Activated CD4-positive, alpha-beta T cell treated with anti-CD3 and anti-CD28 coated beads, Interleukin-2, amount 50 U/mL, for 1 hour (primary cell): ENCODE measurements around the gene VWA8.
"Not testable (repeated sequence)": the region's sequence is repeated elsewhere in the genome, so short reads cannot be mapped to it uniquely, and the experiment has no call there.

Source experiments
- DNase-seq: peaks from one replicate; pipeline ENCODE4 v3.0.0-alpha.2; 2020

VWA8 gene

DNA sequence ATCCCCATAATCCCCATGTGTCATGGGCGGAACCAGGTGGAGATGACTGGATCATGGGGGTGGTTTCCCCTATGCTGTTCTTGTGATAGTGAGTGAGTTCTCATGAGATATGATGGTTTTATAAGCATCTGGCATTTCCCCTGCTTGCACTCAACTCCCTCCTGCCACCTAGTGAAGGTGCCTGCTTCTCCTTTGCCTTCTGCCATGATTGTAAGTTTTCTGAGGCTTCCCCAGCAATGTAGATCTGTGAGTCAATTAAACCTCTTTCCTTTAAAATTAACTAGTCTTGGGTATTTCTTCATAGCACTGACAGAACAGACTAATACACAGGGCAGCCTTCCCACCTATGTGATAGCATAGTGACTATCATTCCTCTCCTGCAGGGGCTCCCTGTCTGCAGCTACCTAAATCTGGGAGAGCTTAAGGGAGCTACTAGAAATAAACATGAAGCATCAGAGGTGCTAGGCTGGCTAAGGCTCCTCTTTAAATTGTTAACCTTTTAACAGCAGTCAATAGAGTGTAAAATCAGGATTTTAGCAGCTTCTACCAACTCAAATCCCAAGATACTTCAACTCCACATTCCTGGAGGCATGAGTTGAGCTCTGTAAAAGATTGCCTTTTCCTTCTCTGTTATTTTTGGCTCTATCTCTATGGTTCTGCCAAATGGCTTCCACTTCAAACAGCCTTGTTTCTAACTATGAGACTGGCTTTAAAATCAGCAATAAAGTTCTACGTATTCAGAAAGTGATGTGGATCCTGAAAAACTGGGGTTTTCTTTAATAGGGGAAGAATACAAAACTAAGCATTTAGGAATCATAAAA lies 112.3 kb downstream of the VWA8 start:
- no peak for DNase-seq

DNA sequence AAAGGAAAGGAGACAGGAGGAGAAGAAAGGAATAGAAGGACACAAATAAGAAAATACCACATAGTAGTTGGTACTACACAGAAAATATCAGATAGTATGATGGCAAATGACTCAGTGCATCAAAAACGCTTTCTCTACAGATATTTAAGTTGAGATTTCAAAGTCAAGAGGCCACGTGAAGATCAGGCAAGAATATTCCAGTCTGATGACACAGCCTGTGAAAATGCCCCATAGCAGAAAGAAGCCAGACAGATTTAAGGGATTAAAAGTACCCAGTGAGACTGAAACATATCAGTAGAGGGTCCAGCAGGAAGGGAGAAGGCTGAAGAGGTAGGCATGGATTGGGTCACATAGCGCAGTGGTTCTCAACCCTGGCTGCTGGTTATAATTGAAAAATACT lies 113.7 kb downstream of the VWA8 start:
- no peak for DNase-seq

DNA sequence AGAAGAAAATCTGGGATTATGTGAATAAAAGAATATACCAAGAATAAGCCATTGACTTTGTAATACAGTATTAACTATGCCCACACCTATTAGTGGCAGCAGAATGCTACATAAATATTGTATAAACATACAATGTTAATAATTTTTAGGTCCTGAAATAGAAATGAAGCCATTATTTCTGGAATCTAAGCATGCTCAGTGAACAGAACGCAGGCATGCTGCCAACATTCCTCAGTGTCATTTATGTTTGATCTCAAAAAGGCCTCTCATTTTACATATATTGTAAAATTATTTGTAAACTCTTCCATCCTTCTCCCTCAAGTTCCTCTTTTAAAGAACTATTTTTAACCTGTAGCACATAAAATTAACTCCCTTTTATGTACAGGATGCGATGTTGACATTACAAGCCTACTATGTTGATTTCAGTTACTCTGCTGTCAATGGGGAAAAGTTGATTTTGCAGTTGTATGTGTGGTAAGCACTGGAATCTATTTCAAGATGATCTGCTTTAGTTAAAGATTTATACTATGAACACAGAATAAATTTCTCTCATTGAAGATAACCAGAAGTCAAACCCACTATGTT lies 118.8 kb downstream of the VWA8 start:
- no peak for DNase-seq

DNA sequence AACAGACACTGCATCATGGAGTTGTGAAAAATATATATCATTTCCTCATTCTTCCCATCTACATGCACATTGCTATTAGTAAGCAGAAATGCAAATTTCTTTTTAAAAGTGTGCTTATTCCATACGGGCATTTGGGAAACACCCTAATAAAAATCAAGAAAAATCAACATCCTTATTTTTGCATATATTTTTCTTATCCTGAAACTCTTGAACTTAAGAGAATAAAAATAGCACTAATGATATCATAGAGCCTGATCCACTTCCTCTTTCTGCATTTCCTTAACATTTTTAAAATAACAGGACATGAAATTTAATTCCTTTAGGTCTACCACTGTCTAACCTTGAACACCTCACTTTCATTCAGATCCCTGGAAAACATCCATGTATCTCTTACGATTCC lies 123.3 kb downstream of the VWA8 start:
- no peak for DNase-seq

DNA sequence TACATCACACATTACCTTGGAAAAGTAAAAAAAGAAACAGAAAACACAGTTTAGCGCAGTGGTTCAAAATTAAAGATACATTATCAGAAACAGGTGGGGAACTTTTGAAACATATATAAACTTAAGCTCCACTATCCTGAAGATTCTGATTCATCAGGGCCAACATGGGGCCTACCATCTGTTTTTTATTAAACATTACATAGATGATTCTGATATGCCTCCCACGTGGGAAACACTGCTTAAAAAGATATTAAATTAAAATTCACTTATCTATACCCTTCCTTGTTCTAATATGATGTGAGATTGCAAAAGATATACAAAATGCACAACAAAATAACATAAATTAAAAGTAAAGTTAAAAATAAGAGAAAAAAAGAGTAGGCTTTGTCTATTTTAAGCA lies 125.0 kb downstream of the VWA8 start:
- DNase-seq: no peak

DNA sequence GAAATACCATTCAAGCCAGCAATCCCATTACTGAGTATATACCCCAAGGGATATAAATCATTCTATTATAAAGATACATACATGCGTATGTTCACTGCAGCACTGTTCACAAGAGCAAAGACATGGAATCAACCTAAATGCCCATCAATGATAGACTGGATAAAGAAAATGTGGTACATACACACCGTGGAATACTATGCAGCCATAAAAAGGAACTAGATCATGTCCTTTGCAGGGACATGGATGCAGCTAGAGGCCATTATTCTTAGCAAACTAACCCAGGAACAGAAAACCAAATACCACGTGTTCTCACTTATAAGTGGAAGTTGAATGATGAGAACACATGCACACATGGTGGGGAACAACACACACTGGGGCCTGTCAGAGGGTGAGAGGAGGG lies 126.2 kb downstream of the VWA8 start:
- not testable (repeated sequence) for DNase-seq

DNA sequence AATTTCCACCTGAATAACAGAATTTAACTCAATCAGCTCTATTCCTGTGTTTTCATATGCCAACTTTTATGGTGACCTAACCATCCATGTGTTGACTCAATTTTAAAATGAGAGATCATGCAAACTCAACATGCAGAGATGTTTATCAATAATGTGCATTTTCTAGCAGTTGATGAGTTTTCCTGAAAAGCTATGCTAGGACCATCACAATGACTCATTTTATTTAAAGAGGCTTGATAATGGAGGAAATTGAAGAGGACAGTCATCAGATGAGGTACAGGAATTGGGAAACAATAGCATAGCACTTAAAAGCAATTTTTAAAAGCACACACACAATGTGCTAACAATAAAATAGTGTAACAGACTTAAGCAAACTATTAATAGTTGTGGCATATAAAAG lies 127.1 kb downstream of the VWA8 start:
- DNase-seq: no peak

DNA sequence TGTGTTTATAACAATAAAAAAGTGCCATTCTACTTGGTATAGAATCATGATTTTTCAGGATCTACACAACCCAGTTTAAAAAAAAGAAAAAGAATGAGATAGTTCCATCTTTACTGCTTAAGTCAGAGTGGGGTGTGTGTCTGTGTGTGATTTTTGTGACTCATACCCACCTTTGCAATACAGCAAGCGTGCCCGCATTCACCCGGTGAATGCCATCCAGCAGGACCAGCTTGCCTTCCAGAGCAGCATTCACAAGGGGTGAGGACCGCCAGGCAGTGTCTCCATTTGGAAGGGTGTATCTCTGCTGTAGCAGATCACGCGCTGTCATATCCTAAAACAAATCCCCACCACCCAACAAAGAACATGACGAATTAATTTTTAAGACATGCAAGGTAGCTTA lies 127.7 kb downstream of the VWA8 start:
- no peak for DNase-seq

DNA sequence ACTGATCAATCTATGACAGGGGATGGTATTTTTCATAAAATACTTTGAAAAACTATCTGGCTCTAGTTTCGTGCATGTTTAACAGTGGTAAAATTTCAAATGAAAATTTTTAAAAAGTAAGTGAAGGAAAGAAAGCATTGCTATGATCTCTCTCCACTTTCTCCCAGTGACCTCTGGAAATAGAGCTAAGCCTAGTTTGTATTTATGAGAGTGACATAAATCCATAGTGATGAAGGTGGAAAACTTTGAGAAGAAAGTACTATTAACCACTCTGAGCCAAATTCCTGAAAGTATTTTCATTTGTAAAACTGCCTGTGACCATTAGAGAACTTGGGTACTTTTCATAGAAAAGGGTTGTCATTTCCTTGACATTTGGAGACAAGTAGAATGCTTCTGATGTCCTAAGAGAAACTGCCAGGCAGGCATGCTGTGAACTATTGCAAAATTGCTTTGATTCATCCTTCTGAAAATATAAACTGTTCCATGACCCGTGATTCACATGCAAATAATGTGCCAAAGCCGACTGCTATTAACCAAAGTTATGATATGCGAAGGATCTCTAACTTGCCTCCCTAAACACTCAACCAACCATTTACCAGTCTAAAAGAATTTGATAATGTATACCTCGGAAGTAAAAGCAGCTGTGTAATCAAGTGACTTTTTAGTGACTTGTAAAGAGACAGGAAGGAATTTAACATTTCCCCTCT lies 133.2 kb downstream of the VWA8 start:
- DNase-seq: no peak

DNA sequence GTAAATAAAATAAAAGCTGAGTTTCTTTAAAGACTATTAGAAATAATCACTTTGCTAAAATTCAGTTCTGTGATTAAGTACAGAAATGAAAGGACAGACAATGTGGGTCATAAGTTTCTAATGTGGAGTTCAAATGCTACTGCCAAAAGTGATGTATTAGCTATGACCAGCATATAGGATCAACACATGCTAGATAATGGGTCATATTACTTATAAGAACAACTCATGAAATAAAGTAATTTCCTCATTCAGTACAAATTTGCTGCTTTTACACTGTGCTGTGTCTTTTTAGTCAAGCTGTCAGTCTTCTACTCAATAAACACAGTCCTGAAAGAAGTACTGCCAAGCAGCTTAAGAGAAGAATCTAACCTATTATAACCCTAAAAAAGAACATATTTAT lies 135.2 kb downstream of the VWA8 start:
- DNase-seq: no peak

DNA sequence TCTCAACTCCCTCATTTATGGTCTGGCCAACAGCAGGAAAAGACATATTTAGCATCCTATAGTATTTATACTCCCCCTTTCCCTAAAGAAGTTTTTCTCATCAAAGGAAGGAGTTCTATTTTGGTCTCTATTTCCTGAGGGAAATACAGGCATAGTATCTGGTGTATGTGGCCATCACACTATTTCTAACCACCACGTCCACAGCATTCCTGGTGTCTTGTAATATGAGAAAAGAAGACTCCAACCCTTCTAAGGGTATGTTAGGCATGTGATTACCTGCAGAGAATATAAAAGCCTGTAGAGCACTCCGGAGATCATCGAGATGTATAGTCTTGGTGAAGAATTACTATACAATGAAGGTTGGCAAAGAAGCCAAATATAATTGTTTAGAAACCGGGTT lies 137.4 kb downstream of the VWA8 start:
- DNase-seq: no peak

DNA sequence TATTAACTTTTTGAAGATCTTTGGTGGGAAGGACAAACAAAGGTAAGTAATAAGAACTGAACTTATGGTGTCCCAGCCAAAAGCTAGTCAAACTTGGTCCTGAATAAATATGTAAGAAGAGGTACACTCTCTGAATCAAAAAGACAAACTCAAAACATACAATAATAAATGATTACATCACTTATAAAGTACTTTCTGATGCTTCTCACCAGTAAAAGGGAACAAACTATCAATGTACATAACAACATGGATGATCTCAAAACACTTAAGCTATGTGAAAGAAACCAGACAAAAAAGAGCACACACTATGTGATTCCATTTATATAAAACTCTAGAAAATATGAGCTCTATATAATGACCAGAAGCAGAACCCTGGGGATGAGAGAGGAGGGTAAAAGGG lies 138.3 kb downstream of the VWA8 start:
- DNase-seq: no peak

DNA sequence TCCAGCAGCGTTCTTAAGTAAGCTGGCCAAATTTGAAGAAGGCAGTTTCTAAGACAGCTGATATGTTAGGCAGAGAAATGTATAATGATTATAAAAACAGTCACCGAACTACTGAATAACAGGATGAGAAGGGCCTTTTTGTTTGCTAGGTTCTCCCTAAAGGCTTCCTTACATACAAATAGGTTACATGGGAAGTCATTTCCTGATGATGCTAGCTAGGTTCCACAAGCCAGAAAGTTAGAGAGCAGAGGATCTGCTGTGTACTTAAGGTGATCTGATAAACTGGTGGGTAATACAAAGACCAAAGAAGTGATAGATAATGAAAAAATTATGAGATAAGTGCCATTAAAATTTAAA lies 139.7 kb downstream of the VWA8 start:
- no peak for DNase-seq

DNA sequence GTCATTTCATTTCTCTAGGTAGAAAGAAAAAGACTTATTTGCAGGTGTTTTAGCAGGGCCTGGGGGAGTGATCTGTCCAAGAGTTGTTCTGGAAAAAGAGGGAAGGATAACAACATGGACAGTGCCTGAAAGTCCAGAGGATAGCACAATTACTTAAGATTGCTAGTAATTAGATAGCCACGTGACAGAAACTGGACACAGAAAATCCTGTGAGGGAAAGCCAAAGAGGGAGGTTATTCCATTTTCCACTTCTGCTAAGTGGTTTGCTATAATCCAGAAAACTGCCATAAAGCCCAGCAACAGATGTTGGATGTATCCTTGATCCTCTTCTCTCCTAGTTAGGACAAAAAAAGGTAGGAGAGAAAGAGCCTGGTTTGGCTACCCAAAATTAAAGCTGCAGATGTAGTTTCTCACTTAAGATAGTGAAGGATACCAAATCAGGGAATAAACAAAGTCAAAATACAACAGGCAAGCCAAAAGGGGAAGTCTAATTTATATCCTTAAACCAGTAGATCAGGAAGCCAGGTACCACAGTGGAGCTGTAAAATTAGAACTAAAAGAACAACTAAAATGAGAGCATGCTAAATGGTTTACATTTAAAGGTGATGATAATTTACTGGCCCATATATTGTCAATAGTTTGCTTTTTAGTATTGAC lies 140.2 kb downstream of the VWA8 start:
- no peak for DNase-seq

DNA sequence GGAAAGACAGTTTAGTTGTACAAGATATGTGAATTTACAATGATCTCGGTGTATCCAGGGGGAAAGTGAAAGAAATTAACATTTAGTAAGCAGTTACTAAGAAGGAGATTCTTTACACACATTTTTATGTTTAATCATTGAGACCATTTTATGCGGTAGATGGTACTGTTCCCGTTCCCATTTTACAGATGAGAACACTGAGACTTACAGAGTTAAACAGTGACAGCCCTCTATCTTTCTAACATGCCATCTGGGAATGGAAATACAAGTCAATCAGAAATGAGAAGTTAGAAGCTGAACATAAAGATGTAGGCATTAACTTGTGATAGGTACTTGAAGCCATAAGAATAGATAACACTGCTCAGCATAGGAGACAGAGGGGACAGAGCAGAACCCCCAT lies 144.9 kb downstream of the VWA8 start:
- no peak for DNase-seq

DNA sequence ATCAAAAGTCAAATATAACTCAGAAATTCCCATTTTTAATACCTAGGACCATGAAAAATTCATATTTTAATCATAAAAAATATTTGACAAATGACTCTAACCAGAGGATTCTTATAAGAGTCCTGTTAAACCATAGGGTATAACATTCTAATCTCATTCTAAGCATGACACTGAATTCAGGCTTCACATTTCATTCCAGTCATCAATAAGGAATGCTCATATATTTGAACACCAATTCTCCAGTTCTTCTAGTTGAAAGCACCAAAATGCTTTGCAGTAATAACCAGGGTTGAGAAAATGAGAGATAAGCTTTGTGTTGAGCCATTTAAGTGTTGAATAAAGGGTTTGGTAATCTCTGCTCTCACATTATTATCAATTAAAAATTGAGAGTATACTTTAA lies 147.5 kb downstream of the VWA8 start:
- DNase-seq: no peak

DNA sequence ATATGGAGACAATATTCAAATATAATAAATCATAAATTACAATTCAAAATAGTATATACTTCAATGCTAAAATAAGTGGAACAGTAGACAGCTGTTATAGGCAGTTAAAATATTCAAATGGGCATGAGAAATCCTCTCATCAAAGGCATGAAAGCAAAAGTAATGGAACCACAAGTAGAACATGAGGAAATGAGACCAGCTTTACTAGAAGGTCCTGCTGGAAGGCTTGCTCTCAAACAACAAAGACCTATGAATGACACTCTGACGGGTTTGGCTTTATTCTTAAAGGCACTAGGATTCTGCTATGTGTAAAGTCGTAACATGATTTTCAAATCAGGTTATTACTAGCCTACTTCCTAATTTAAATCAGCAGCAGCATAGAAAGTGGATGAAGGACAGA lies 148.1 kb downstream of the VWA8 start:
- no peak for DNase-seq

DNA sequence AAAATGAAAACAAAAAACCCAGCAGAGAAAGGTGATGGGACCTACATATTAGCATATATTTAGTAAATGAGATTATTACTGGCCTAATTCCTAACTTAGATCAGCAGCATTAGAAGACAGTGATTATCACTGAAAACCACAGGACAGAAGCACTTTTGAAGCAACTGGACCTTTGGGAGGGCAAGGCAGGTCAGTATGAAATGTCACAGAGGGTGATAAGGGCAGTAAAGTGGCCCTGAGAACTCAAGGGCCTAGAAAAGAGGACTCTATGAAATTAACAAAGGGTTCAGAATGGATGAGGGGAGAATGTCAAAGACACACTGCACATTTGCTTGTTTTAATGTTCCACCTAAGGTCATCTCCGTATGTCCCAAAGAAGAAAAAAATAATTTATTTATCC lies 148.7 kb downstream of the VWA8 start:
- DNase-seq: no peak

DNA sequence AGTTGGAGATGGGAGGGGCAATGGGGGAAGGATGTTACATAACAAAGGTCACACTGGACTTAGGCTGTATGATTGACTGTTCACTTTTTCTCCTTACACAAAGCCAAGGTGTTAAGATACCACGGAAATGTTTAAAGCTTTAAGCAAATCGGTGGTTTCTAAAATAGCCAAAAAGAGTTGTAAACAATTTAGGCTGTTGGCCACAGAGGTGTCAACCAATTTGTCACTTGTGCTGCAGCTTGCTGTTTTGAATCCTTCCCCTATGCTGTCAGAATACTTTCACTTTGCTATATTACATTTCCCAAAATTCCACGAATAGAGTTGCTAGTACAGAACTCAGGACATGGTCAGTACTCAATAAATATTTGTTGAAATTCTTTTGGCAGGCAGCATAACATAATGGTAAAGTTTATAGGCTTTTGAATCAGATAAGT lies 149.3 kb downstream of the VWA8 start:
- no peak for DNase-seq

DNA sequence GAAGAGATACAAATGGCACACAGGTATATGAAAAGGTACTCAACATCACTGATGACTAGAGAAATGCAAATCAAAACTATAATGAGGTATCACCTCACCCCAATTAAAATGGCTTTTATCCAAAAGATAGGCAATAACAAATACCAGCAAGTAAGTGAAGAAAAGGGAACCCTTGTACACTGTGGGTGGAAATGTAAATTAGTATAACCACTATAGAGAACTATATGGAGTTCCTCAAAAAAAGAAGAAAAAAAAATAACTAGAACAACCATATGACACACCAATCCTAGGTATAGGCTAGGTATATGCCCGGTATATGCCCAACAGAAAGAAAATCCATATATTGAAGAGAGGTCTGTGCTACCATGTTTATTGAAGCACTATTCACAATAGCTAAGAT lies 150.9 kb downstream of the VWA8 start:
- DNase-seq: no peak

DNA sequence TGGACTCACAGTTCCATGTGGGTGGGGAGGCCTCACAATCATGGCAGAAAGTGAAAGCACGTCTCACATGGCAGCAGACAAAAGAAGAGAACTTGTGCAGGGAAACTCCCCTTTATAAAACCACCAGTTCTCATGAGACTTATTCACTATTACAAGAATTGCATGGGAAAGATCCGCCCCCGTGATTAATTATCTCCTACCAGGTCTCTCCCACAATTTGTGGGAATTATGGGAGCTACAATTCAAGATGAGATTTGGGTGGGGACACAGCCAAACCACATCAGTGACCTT lies 157.5 kb downstream of the VWA8 start:
- DNase-seq: not testable (repeated sequence)

DNA sequence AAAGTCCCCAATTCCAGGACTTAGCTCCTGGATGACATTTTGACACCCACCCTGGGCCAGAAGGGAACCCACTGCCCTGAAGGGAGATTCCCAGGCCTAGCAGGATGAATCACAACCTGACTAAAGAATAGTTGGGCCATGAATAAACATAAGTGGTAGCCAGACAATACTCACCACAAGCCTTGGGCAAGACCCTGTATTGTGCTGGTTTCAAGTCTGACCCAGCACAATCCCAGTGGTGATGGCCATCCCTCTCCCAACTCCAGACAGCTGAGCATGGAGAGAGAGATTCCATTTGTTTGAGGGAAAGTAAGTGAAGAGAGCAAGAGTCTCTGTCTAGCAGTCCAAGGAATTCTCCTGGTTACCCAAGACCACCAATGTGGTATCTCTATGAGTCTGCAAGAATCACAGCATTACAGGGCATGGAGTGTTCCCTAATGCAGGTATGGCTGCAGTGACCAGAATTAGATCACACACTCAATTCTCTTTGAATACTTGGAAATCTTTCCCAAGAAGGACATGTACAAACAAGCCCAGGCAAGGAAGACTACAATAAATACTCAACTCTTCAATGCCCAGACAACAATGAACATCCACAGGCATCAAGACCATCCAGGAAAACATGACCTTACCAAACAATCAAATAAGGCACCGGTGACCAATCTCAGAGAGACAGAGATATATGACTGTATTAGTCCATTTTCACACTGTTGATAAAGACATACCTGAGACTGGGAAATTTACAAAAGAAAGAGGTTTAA lies 158.0 kb downstream of the VWA8 start:
- no peak for DNase-seq

DNA sequence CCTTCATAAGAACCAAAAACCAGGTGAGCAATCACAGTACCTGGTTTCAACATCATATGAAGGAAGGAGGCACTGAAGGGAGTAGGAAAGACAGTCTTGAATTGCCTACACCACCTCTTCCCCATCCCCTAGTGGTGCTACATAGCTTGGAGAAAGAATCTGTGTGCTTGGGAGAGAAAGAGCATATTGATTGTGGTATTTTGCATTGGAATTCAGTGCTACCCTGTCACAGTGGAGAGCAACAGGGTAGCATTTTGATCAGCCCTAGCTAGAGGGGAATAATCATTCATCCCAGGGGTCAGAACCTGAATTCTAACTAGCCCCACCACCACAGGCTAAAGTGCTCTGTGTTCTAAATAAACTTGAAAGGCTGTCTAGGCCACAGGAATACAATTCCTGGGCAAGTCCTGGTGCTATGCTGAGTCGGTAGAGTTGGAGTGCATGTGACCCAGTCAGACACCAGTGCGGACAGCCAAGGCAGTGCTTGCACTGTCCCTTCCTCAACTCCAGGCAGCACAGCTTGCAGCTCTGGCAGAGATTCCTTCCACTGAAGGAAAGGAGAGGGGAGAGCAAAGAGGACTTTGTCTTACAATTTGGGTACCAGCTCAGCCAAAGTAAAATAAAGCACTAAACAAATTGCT lies 158.7 kb downstream of the VWA8 start:
- DNase-seq: no peak
